Progenitor cell of endocrine pancreas (in vitro differentiated cells): ENCODE measurements around the gene PRND. TPM values are rescaled to one million over a fixed set of nuclear protein-coding genes. Genes with fewer than 3 reads are reported as not detected.
A peak's percentile ranks its signal among the peaks of the same experiment; 100 is the strongest.

Source experiments
- DNase-seq: peaks from one replicate; pipeline ENCODE4 v3.0.0; 2021; ENCODE audit warnings: low spot score; ENCODE audit not compliant: unreplicated experiment
- H3K27ac Mint-ChIP-seq: 2 replicates; pipeline ENCODE4 v1.8.0; 2021; ENCODE audit warnings: mild to moderate bottlenecking, moderate library complexity, mixed read lengths
- H3K27me3 Mint-ChIP-seq: 2 replicates; pipeline ENCODE4 v1.8.0; 2021; ENCODE audit warnings: mixed read lengths
- H3K36me3 Mint-ChIP-seq: 2 replicates; pipeline ENCODE4 v1.8.0; 2022; ENCODE audit warnings: mixed read lengths; ENCODE audit not compliant: insufficient read depth
- H3K4me1 Mint-ChIP-seq: 2 replicates; pipeline ENCODE4 v1.8.0; 2021; ENCODE audit warnings: low read depth, mixed read lengths
- H3K4me3 Mint-ChIP-seq: 2 replicates; pipeline ENCODE4 v1.8.0; 2021; ENCODE audit warnings: low read depth, mild to moderate bottlenecking, moderate library complexity, mixed read lengths
- H3K9me3 Mint-ChIP-seq: 2 replicates; pipeline ENCODE4 v1.8.0; 2021; ENCODE audit warnings: low read depth, mixed read lengths
- CTCF ChIP-seq: fragments of 200-600 bp; sonication (generic); IDR thresholded peaks from one replicate; pipeline ENCODE4 v1.5.0; 2021; ENCODE audit warnings: antibody characterized with exemption, mild to moderate bottlenecking; ENCODE audit not compliant: unreplicated experiment
- total RNA-seq: library from RNA; stranded (reverse); gene quantifications from 2 replicates; pipeline ENCODE4 v1.2.1, GENCODE V29; 2021

PRND gene
- total RNA-seq, 1 donor from 2014 or later = not detected

GRCh38 chr20:4730780-4731179 lies 9.1 kb downstream of the PRND start:
- TF ChIP-seq CTCF = no peak
- H3K27me3 Mint-ChIP-seq = peaks cover 26% of the 10 kb centered on the region
- H3K4me1 Mint-ChIP-seq = no peaks in the 10 kb centered on the region

GRCh38 chr20:4736875-4737274 lies 15.2 kb downstream of the PRND start:
- Mint-ChIP-seq H3K4me1 (no peaks in the 10 kb centered on the region), H3K27me3 (peaks cover 28% of the 10 kb centered on the region), H3K4me3 (no peak overlapping the region), H3K36me3 (no peaks in the 10 kb centered on the region), H3K27ac (no peak overlapping the region), H3K9me3 (no peaks in the 10 kb centered on the region)
- no peak for TF ChIP-seq CTCF
- DNase-seq = no peak

More at GRCh38 chr20:4730780-4731179, 9.1 kb downstream of the PRND start:
- Mint-ChIP-seq H3K9me3 (no peaks in the 10 kb centered on the region), H3K4me3 (no peak overlapping the region), H3K27ac (no peak overlapping the region), H3K36me3 (no peaks in the 10 kb centered on the region)
- no peak for DNase-seq

- TF ChIP-seq CTCF = no peak
- H3K27ac Mint-ChIP-seq = no peak overlapping the region
- H3K9me3 Mint-ChIP-seq = no peaks in the 10 kb centered on the region
- no peaks in the 10 kb centered on the region for H3K36me3 Mint-ChIP-seq
- no peak overlapping the region for H3K4me3 Mint-ChIP-seq
- H3K4me1 Mint-ChIP-seq = no peaks in the 10 kb centered on the region
- DNase-seq = no peak
- H3K27me3 Mint-ChIP-seq = peaks cover 18% of the 10 kb centered on the region
Measured at GRCh38 chr20:4737857-4738627, 16.3 kb downstream of the PRND start.

DNA sequence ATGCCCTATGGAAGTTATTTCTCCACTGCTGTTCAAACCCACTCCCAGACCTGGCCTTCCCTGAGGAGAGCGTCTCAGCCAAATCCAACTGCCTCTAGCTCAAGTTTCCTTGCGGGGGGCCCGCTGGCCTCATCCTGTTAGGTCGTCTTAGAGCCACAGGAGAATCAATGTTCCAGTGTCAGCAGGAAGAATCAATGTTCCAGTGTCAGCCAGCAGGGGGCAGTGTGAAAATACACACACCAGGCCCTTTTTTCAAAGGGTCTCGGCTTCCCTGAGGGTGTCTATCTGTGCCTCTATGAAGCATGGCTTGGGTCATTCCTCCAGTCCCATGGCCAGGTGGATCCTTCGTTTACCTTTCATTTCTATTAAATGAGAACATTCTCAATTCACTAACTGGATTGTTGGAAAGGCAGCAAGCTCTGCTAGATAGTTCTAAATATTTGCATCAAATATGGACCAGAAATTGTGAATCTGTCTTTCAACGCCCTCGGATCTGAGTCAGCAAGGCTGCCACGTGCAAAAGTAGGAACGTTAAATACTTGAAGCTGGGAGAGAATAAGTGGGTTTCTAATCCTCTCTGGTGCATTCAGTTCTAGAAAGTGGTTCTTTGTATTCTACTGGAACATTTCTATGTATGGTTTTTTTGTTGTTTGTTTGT lies 19.2 kb downstream of the PRND start:
- no peaks in the 10 kb centered on the region for H3K9me3 Mint-ChIP-seq
- H3K4me3 Mint-ChIP-seq = no peak overlapping the region
- H3K4me1 Mint-ChIP-seq = no peaks in the 10 kb centered on the region
- TF ChIP-seq CTCF = peak; percentile 78
- no peak overlapping the region for H3K27ac Mint-ChIP-seq
- DNase-seq = peak; percentile 57
- H3K27me3 Mint-ChIP-seq = peaks cover 15% of the 10 kb centered on the region
- no peaks in the 10 kb centered on the region for H3K36me3 Mint-ChIP-seq

DNA sequence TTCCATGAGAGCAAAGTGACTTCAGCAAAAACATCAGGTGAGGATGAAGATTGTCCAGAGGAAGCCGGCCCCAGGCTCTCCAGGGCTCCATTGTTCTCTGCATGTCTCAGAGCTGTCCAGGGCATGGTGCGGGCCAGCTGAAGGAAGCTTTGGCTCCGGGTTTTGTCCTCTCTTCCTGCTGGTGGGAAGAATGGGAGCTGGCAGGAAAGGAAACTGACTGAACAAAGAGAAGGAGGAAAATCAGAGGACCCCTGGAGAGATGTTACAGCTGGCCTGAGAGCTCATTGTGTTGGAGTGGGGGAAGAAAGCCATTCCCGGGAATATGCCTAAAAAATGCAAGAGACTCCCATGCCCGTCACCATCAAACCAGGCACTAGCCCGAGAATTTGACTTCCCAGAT lies 27.1 kb downstream of the PRND start:
- TF ChIP-seq CTCF = no peak
- no peak overlapping the region for H3K4me3 Mint-ChIP-seq
- H3K27me3 Mint-ChIP-seq = peaks cover 32% of the 10 kb centered on the region
- peaks cover 4% of the 10 kb centered on the region for H3K9me3 Mint-ChIP-seq
- DNase-seq = no peak
- peaks cover 2% of the 10 kb centered on the region for H3K4me1 Mint-ChIP-seq
- H3K27ac Mint-ChIP-seq = no peak overlapping the region
- no peaks in the 10 kb centered on the region for H3K36me3 Mint-ChIP-seq
